Measurements from ENCODE around the gene PARP12.

- TF ChIP-seq CTCF (IDR thresholded peaks at IDR 0.05): no peak
- no peak for TF ChIP-seq POLR2AphosphoS5 (IDR thresholded peaks at IDR 0.05)
- no peak for TF ChIP-seq POLR2A (IDR thresholded peaks at IDR 0.05)
These were observed 58.1 kb downstream of the PARP12 start for GRCh38 chr7:140004672-140005071.

All from prostate gland (tissue), 2 donors.